Activated naive CD4-positive, alpha-beta T cell treated with anti-CD3 and anti-CD28 coated beads, Interleukin-2, amount 50 U/mL, for 24 hours (primary cell): ENCODE measurements around the gene PLCXD3.

Experiments
- H3K27ac Mint-ChIP-seq: one replicate; pipeline ENCODE4 v1.8.0; 2021; ENCODE audit warnings: mild to moderate bottlenecking, mixed read lengths
- H3K27me3 Mint-ChIP-seq: one replicate; pipeline ENCODE4 v1.8.0; 2021; ENCODE audit warnings: mixed read lengths
- H3K36me3 Mint-ChIP-seq: one replicate; pipeline ENCODE4 v1.8.0; 2021; ENCODE audit warnings: mixed read lengths
- H3K4me1 Mint-ChIP-seq: one replicate; pipeline ENCODE4 v1.8.0; 2021; ENCODE audit warnings: mixed read lengths
- H3K4me3 Mint-ChIP-seq: one replicate; pipeline ENCODE4 v1.8.0; 2021; ENCODE audit warnings: mild to moderate bottlenecking, mixed read lengths
- H3K9me3 Mint-ChIP-seq: one replicate; pipeline ENCODE4 v1.8.0; 2021; ENCODE audit warnings: mixed read lengths

Gene PLCXD3

GRCh38 chr5:41510176-41510831, at the start of gene PLCXD3:
TSS of gene PLCXD3 (minus strand) at chr5:41510601. CDS start at chr5:41510526, 75 bp downstream.
- Mint-ChIP-seq H3K27ac (no peak within 1 kb of the TSS), H3K9me3 (no peaks in the 10 kb centered on the region), H3K4me3 (no peak within 1 kb of the TSS), H3K4me1 (no peaks in the 10 kb centered on the region), H3K27me3 (peaks cover 28% of the 10 kb centered on the region), H3K36me3 (no peaks in the 10 kb centered on the region)

- Mint-ChIP-seq H3K4me1 (no peaks in the 10 kb centered on the region), H3K27me3 (no peaks in the 10 kb centered on the region), H3K27ac (no peak overlapping the region), H3K9me3 (no peaks in the 10 kb centered on the region), H3K4me3 (no peak overlapping the region), H3K36me3 (no peaks in the 10 kb centered on the region)
These were observed 48.8 kb upstream of the PLCXD3 start for GRCh38 chr5:41559184-41559583.

GRCh38 chr5:41558295-41558694, 47.9 kb upstream of the PLCXD3 start:
- Mint-ChIP-seq H3K27me3 (no peaks in the 10 kb centered on the region), H3K4me3 (no peak overlapping the region), H3K36me3 (no peaks in the 10 kb centered on the region), H3K4me1 (no peaks in the 10 kb centered on the region), H3K9me3 (no peaks in the 10 kb centered on the region), H3K27ac (no peak overlapping the region)

GRCh38 chr5:41547991-41548390, 37.6 kb upstream of the PLCXD3 start:
- Mint-ChIP-seq H3K4me3 (no peak overlapping the region), H3K9me3 (peaks cover 5% of the 10 kb centered on the region), H3K27ac (no peak overlapping the region), H3K4me1 (no peaks in the 10 kb centered on the region), H3K36me3 (no peaks in the 10 kb centered on the region), H3K27me3 (no peaks in the 10 kb centered on the region)

GRCh38 chr5:41542183-41542582, 31.8 kb upstream of the PLCXD3 start:
- Mint-ChIP-seq H3K4me3 (no peak overlapping the region), H3K4me1 (no peaks in the 10 kb centered on the region), H3K27ac (no peak overlapping the region), H3K9me3 (no peaks in the 10 kb centered on the region), H3K36me3 (no peaks in the 10 kb centered on the region), H3K27me3 (no peaks in the 10 kb centered on the region)

GRCh38 chr5:41539454-41539853, 29.1 kb upstream of the PLCXD3 start:
- Mint-ChIP-seq H3K36me3 (no peaks in the 10 kb centered on the region), H3K27ac (no peak overlapping the region), H3K4me1 (no peaks in the 10 kb centered on the region), H3K27me3 (no peaks in the 10 kb centered on the region), H3K4me3 (no peak overlapping the region), H3K9me3 (no peaks in the 10 kb centered on the region)

- H3K4me3 Mint-ChIP-seq, result no peak overlapping the region
- no peaks in the 10 kb centered on the region for H3K36me3 Mint-ChIP-seq
- no peak overlapping the region for H3K27ac Mint-ChIP-seq
- no peaks in the 10 kb centered on the region for H3K4me1 Mint-ChIP-seq
- H3K9me3 Mint-ChIP-seq, result no peaks in the 10 kb centered on the region
- no peaks in the 10 kb centered on the region for H3K27me3 Mint-ChIP-seq
These were observed 27.2 kb upstream of the PLCXD3 start for GRCh38 chr5:41537581-41537980.

- H3K4me1 Mint-ChIP-seq, result no peaks in the 10 kb centered on the region
- no peaks in the 10 kb centered on the region for H3K27me3 Mint-ChIP-seq
- H3K27ac Mint-ChIP-seq, result no peak overlapping the region
- no peaks in the 10 kb centered on the region for H3K36me3 Mint-ChIP-seq
- no peaks in the 10 kb centered on the region for H3K9me3 Mint-ChIP-seq
- no peak overlapping the region for H3K4me3 Mint-ChIP-seq
These were observed 22.1 kb upstream of the PLCXD3 start for GRCh38 chr5:41532485-41532884.

GRCh38 chr5:41527201-41527779, 16.9 kb upstream of the PLCXD3 start:
- no peak overlapping the region for H3K27ac Mint-ChIP-seq
- no peak overlapping the region for H3K4me3 Mint-ChIP-seq
- no peaks in the 10 kb centered on the region for H3K4me1 Mint-ChIP-seq
- H3K36me3 Mint-ChIP-seq, result no peaks in the 10 kb centered on the region
- H3K9me3 Mint-ChIP-seq, result no peaks in the 10 kb centered on the region
- no peaks in the 10 kb centered on the region for H3K27me3 Mint-ChIP-seq

- H3K4me3 Mint-ChIP-seq, result no peak overlapping the region
- H3K27ac Mint-ChIP-seq, result no peak overlapping the region
- H3K27me3 Mint-ChIP-seq, result no peaks in the 10 kb centered on the region
- H3K4me1 Mint-ChIP-seq, result no peaks in the 10 kb centered on the region
- H3K36me3 Mint-ChIP-seq, result no peaks in the 10 kb centered on the region
- H3K9me3 Mint-ChIP-seq, result no peaks in the 10 kb centered on the region
These were observed 16.3 kb upstream of the PLCXD3 start for GRCh38 chr5:41526699-41527098.

- Mint-ChIP-seq H3K27ac (no peak overlapping the region), H3K36me3 (no peaks in the 10 kb centered on the region), H3K4me1 (no peaks in the 10 kb centered on the region), H3K9me3 (no peaks in the 10 kb centered on the region), H3K4me3 (no peak overlapping the region), H3K27me3 (no peaks in the 10 kb centered on the region)
These were observed 13.8 kb upstream of the PLCXD3 start for GRCh38 chr5:41524174-41524573.

GRCh38 chr5:41522193-41522786, 11.9 kb upstream of the PLCXD3 start:
- H3K27ac Mint-ChIP-seq, result no peak overlapping the region
- H3K4me1 Mint-ChIP-seq, result no peaks in the 10 kb centered on the region
- H3K27me3 Mint-ChIP-seq, result no peaks in the 10 kb centered on the region
- H3K4me3 Mint-ChIP-seq, result no peak overlapping the region
- H3K36me3 Mint-ChIP-seq, result no peaks in the 10 kb centered on the region
- no peaks in the 10 kb centered on the region for H3K9me3 Mint-ChIP-seq

- Mint-ChIP-seq H3K4me3 (no peak overlapping the region), H3K27ac (no peak overlapping the region), H3K36me3 (no peaks in the 10 kb centered on the region), H3K9me3 (no peaks in the 10 kb centered on the region), H3K27me3 (no peaks in the 10 kb centered on the region), H3K4me1 (no peaks in the 10 kb centered on the region)
These were observed 9.4 kb upstream of the PLCXD3 start for GRCh38 chr5:41519801-41520200.

GRCh38 chr5:41517909-41518308, 7.5 kb upstream of the PLCXD3 start:
- Mint-ChIP-seq H3K9me3 (no peaks in the 10 kb centered on the region), H3K27me3 (no peaks in the 10 kb centered on the region), H3K4me1 (no peaks in the 10 kb centered on the region), H3K27ac (no peak overlapping the region), H3K36me3 (no peaks in the 10 kb centered on the region), H3K4me3 (no peak overlapping the region)

- Mint-ChIP-seq H3K4me1 (no peaks in the 10 kb centered on the region), H3K27me3 (peaks cover 28% of the 10 kb centered on the region), H3K9me3 (no peaks in the 10 kb centered on the region), H3K36me3 (no peaks in the 10 kb centered on the region), H3K27ac (no peak overlapping the region), H3K4me3 (no peak overlapping the region)
These were observed 840 bp upstream of the PLCXD3 start for GRCh38 chr5:41511241-41511640.

GRCh38 chr5:41509399-41510175, 814 bp downstream of the PLCXD3 start:
- H3K36me3 Mint-ChIP-seq, result no peaks in the 10 kb centered on the region
- H3K4me1 Mint-ChIP-seq, result no peaks in the 10 kb centered on the region
- H3K27me3 Mint-ChIP-seq, result peaks cover 28% of the 10 kb centered on the region
- H3K4me3 Mint-ChIP-seq, result no peak overlapping the region
- H3K27ac Mint-ChIP-seq, result no peak overlapping the region
- H3K9me3 Mint-ChIP-seq, result no peaks in the 10 kb centered on the region
